OCI-LY7 (cell line): ENCODE measurements around the gene KPNA4. TPM values are rescaled to one million over a fixed set of nuclear protein-coding genes. Genes with fewer than 3 reads are reported as not detected.

Experiments
- BruUV-seq: library from RNA; stranded (reverse); fragments of 400-500 nt; replicated peaks from 2 replicates; lab custom pipeline; 2021; lab: Mats Ljungman, UMichigan
- CTCF ChIA-PET: fragments of 300-600 bp; sonication (Branson Sonifier 250); formaldehyde crosslinking; loops from one replicate; lab custom pipeline; 2022; ENCODE audit warnings: antibody characterized with exemption; ENCODE audit not compliant: unreplicated experiment; lab: Charles Lee
- POLR2A ChIA-PET: fragments of 300-600 bp; sonication (Branson Sonifier 250); formaldehyde crosslinking; loops from one replicate; lab custom pipeline; 2022; ENCODE audit warnings: antibody characterized with exemption; lab: Charles Lee
- DNase-seq: peaks from one replicate; pipeline ENCODE4 v3.0.0-alpha.2; 2015; ENCODE audit warnings: low spot score
- H2AFZ ChIP-seq: fragments of 200-600 bp; sonication (generic), shearing (Covaris generic); 2 replicates; pipeline ENCODE4 v1.6.1; 2014; ENCODE audit warnings: mild to moderate bottlenecking, antibody characterized with exemption, low read length, moderate library complexity
- H3K27ac ChIP-seq: fragments of 200-600 bp; sonication (generic); 2 replicates; pipeline ENCODE4 v1.5.1; 2014; ENCODE audit warnings: mixed run types, low read depth, mild to moderate bottlenecking, moderate library complexity, low read length, inconsistent platforms; ENCODE audit not compliant: poor library complexity, severe bottlenecking
- H3K36me3 ChIP-seq: fragments of 200-600 bp; sonication (generic); 2 replicates; pipeline ENCODE4 v1.6.1; 2014; ENCODE audit warnings: mild to moderate bottlenecking, antibody characterized with exemption, low read length, moderate library complexity, mixed read lengths; ENCODE audit not compliant: insufficient read depth
- H3K4me1 ChIP-seq: fragments of 200-600 bp; sonication (generic); 2 replicates; pipeline ENCODE4 v1.5.1; 2014; ENCODE audit warnings: mild to moderate bottlenecking, low read length; ENCODE audit not compliant: insufficient read depth, poor library complexity, severe bottlenecking
- H3K4me2 ChIP-seq: fragments of 200-600 bp; sonication (generic); 2 replicates; pipeline ENCODE4 v1.6.1; 2014; ENCODE audit warnings: mild to moderate bottlenecking, low read length
- H3K4me3 ChIP-seq: fragments of 200-600 bp; sonication (generic); 2 replicates; pipeline ENCODE4 v1.5.1; 2014; ENCODE audit warnings: mild to moderate bottlenecking, low read depth, low read length; ENCODE audit not compliant: poor library complexity, severe bottlenecking
- H3K79me2 ChIP-seq: fragments of 200-600 bp; sonication (generic); 2 replicates; pipeline ENCODE4 v1.6.1; 2016; ENCODE audit warnings: low read depth, mild to moderate bottlenecking, low read length, moderate library complexity, mixed read lengths; ENCODE audit not compliant: insufficient read depth
- H3K9me2 ChIP-seq: fragments of 200-600 bp; sonication (generic); 2 replicates; pipeline ENCODE4 v1.6.1; 2016; ENCODE audit warnings: mild to moderate bottlenecking, low read length, mixed read lengths; ENCODE audit not compliant: insufficient read depth
- H3K9me3 ChIP-seq: fragments of 200-600 bp; sonication (generic); 2 replicates; pipeline ENCODE4 v1.6.1; 2014; ENCODE audit warnings: mild to moderate bottlenecking, mixed run types, low read length, mixed read lengths
- H4K20me1 ChIP-seq: fragments of 200-600 bp; sonication (generic); 2 replicates; pipeline ENCODE4 v1.6.1; 2014; ENCODE audit warnings: mild to moderate bottlenecking, antibody characterized with exemption, low read length, moderate library complexity, mixed read lengths; ENCODE audit not compliant: insufficient read depth
- EZH2phosphoT487 ChIP-seq: fragments of 200-600 bp; sonication (generic); IDR thresholded peaks from 2 replicates; pipeline ENCODE4 v1.6.1; 2018; ENCODE audit warnings: low read depth, borderline replicate concordance, mild to moderate bottlenecking, mixed run types, antibody characterized with exemption, low read length, moderate library complexity, mixed read lengths
- intact Hi-C: fragments of 100-400 bp; cut with micrococcal nuclease; formaldehyde crosslinking; loops from one replicate; pipeline ENCODE4 v1.10.0; 2022; ENCODE audit not compliant: unreplicated experiment
- total RNA-seq, 2 experiments: library from RNA; depleted of rRNA in 1 of 2; stranded (reverse); fragments of >200 nt in 1 of 2; shearing (Covaris generic) in 1 of 2; gene quantifications; 2 replicates each; pipeline ENCODE4 v1.2.3, GENCODE V29; 2014 to 2022
- TF ChIP-seq, protein P1 (sequence below): fragments of 200-600 bp; sonication (generic); conservative IDR thresholded peaks from 2 replicates; pipeline ENCODE4 v1.5.1; 2014; ENCODE audit warnings: mild to moderate bottlenecking, antibody characterized with exemption, low read length, moderate library complexity, mixed read lengths

Gene KPNA4
- total RNA-seq, 2 experiments from 2014 or later, result 15.7 to 46.3 TPM

DNA sequence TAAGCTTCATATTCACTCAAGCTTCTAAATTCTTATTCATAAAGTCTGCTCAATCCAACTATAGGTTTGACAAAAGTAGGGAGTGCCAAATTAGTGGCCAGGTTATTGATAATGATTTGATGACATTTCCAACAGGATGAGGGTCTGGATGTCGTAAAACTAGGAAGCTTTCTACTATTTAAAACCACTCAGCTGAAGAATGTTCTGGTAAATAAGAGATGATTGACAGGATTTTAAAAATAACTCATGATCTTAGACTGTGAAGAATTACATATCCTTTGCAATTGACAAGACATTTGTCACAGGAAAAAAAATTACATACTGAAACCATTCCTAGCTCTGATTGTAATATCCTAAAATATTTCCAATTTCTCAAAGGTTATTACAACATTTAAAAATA is 100.4 kb downstream of the KPNA4 start:
- Histone ChIP-seq H3K79me2 (no peaks in the 10 kb centered on the region), H3K27ac (no peak overlapping the region), H3K4me3 (no peak overlapping the region), H3K4me1 (no peaks in the 10 kb centered on the region), H3K9me3 (no peaks in the 10 kb centered on the region), H2AFZ (no peak overlapping the region), H4K20me1 (no peaks in the 10 kb centered on the region), H3K9me2 (no peaks in the 10 kb centered on the region), H3K4me2 (no peak overlapping the region), H3K36me3 (no peaks in the 10 kb centered on the region)
- ChIA-PET POLR2A (interaction anchor here (0.5 kb wide), 1 partner anchor 36 kb away, joined by 3 read pairs; no protein-coding TSS in a partner anchor), CTCF (no interaction called here)
- DNase-seq, result no peak
- intact Hi-C loops, result no loop called here
- TF ChIP-seq, protein P1, sequence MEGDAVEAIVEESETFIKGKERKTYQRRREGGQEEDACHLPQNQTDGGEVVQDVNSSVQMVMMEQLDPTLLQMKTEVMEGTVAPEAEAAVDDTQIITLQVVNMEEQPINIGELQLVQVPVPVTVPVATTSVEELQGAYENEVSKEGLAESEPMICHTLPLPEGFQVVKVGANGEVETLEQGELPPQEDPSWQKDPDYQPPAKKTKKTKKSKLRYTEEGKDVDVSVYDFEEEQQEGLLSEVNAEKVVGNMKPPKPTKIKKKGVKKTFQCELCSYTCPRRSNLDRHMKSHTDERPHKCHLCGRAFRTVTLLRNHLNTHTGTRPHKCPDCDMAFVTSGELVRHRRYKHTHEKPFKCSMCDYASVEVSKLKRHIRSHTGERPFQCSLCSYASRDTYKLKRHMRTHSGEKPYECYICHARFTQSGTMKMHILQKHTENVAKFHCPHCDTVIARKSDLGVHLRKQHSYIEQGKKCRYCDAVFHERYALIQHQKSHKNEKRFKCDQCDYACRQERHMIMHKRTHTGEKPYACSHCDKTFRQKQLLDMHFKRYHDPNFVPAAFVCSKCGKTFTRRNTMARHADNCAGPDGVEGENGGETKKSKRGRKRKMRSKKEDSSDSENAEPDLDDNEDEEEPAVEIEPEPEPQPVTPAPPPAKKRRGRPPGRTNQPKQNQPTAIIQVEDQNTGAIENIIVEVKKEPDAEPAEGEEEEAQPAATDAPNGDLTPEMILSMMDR, result no peak
- no peak for TF ChIP-seq EZH2phosphoT487
- no TSS peak for BruUV-seq

DNA sequence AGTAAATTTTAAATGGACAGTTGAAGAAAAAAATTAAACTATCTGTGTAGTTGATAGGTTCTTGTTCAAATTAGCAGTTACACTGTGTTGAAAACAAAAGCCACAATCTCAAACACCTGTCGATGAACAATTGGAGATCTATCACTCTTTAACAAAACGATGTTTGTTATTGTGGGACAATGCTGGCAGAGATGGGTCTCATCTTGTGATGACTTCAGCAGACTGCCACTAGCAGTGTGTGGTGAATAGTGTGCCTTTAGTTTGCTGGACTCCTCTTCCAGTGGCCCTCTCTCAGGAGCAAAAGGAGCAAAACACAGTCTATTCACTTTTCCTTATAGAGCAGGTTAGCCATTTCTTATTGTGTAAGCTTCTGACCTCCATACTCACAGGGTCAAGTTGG is 101.0 kb downstream of the KPNA4 start:
- no peak for DNase-seq
- Histone ChIP-seq H3K9me2 (no peaks in the 10 kb centered on the region), H3K27ac (no peak overlapping the region), H3K79me2 (no peaks in the 10 kb centered on the region), H3K4me1 (no peaks in the 10 kb centered on the region), H2AFZ (no peak overlapping the region), H3K36me3 (no peaks in the 10 kb centered on the region), H4K20me1 (no peaks in the 10 kb centered on the region), H3K9me3 (no peaks in the 10 kb centered on the region), H3K4me2 (no peak overlapping the region), H3K4me3 (no peak overlapping the region)
- BruUV-seq, result no TSS peak
- intact Hi-C loops, result no loop called here
- TF ChIP-seq, protein P1, result no peak
- TF ChIP-seq EZH2phosphoT487, result no peak
- ChIA-PET CTCF (no interaction called here), POLR2A (interaction anchor here (0.5 kb wide), 1 partner anchor 37 kb away, joined by 3 read pairs; no protein-coding TSS in a partner anchor)

DNA sequence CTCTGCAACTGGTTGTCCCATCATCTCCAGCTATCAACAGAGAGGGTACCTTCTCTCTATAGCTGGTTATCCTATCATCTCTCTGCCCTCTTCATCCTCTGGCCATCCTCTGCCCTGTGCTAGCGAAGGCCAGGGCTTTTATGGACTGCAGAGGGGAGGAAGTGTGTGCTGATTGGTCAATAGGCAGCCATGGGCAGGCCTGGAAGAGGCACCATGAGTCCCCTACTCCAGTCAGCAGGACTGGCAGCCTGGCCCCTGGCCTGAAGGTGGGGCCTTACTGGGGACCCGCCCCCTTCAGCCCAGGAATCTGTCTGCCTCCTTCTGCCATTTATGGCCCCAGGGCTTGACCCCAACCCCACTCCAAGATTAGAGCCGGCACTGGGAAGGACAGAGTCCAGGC is 105.3 kb downstream of the KPNA4 start:
- H3K4me1 ChIP-seq, result no peaks in the 10 kb centered on the region
- H3K27ac ChIP-seq, result no peak overlapping the region
- BruUV-seq, result no TSS peak
- DNase-seq, result no peak
- no peaks in the 10 kb centered on the region for H4K20me1 ChIP-seq
- no peak for TF ChIP-seq EZH2phosphoT487
- TF ChIP-seq, protein P1, result no peak
- no peak overlapping the region for H2AFZ ChIP-seq
- CTCF ChIA-PET, result no interaction called here
- no peak overlapping the region for H3K4me2 ChIP-seq
- H3K36me3 ChIP-seq, result no peaks in the 10 kb centered on the region
- no peaks in the 10 kb centered on the region for H3K79me2 ChIP-seq
- H3K9me3 ChIP-seq, result no peaks in the 10 kb centered on the region
- intact Hi-C loops, result no loop called here
- POLR2A ChIA-PET, result interaction anchor here (1.9 kb wide), 1 partner anchor 10 kb away, joined by 14 read pairs; the partner anchor contains the start of gene TRIM59
- H3K4me3 ChIP-seq, result no peak overlapping the region
- H3K9me2 ChIP-seq, result no peaks in the 10 kb centered on the region
